Stomach (tissue), 4 donors: ENCODE measurements around the gene RRP36.

Source experiments
- EP300 ChIP-seq: sonication (generic); formaldehyde crosslinking; IDR thresholded peaks from one replicate; pipeline ENCODE4 v1.6.1; 2017; ENCODE audit warnings: antibody characterized with exemption
- POLR2A ChIP-seq, 4 donors: fragments of 450-650 bp; IDR thresholded peaks; one replicate each; pipeline ENCODE4 v1.6.1; 2016; ENCODE audit warnings: antibody characterized with exemption in 4 of 4, control low read depth in 2 of 4, mild to moderate bottlenecking in 1 of 4, moderate library complexity in 1 of 4
- TF ChIP-seq, protein P1 (sequence below), 7 experiments: fragments of 450-650 bp in 4 of 7; fragments of 200-600 bp in 3 of 7; sonication (generic) in 3 of 7; IDR thresholded peaks; one replicate each; pipeline ENCODE4 v1.5.1; 2016 to 2019; ENCODE audit warnings: antibody characterized with exemption in 7 of 7, control low read depth in 2 of 7, mild to moderate bottlenecking in 1 of 7

DNA sequence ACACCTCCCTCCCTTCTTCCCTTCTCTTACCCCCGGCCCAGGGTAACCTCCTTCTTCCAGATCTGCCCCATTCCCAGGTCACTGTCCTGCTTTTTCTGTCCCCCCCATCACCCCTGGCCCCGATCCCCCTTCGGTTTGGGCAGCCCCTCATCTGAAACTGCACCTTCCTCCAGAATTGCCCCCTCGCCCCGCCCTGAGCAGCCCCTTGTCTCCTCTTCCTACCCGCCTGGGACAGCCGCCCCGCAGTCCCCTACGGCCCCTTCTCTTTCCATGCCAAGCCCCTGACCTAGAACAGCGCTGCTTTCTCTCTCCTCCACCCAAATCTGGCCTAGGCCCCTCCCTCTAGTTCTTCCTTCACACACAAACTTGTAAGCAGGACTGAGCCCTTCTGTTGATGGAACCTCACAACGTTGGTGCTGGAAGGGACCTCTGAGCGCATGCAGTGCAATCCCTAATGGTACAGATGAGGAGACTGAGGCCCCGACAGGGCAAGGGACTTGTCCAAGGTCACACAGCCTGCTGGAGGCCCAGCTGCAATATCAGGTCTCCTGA lies 36.4 kb upstream of the RRP36 start:
- TF ChIP-seq, protein P1, sequence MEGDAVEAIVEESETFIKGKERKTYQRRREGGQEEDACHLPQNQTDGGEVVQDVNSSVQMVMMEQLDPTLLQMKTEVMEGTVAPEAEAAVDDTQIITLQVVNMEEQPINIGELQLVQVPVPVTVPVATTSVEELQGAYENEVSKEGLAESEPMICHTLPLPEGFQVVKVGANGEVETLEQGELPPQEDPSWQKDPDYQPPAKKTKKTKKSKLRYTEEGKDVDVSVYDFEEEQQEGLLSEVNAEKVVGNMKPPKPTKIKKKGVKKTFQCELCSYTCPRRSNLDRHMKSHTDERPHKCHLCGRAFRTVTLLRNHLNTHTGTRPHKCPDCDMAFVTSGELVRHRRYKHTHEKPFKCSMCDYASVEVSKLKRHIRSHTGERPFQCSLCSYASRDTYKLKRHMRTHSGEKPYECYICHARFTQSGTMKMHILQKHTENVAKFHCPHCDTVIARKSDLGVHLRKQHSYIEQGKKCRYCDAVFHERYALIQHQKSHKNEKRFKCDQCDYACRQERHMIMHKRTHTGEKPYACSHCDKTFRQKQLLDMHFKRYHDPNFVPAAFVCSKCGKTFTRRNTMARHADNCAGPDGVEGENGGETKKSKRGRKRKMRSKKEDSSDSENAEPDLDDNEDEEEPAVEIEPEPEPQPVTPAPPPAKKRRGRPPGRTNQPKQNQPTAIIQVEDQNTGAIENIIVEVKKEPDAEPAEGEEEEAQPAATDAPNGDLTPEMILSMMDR (IDR thresholded peaks at IDR 0.05) = no peak
- TF ChIP-seq POLR2A (IDR thresholded peaks at IDR 0.05) (no peak), EP300 (no peak)
